Stimulated activated CD4-positive, alpha-beta T cell treated with anti-CD3 and anti-CD28 coated beads, Interleukin-12 subunit alpha, Interleukin-12 subunit beta, amount 100 ng/mL, for 4 hours (primary cell): Measurements from ENCODE around the gene CNTRL.
A peak's percentile ranks its signal among the peaks of the same experiment; 100 is the strongest.
"Not testable (repeated sequence)": the region's sequence is repeated elsewhere in the genome, so short reads cannot be mapped to it uniquely, and the experiment has no call there.

ENCODE experiments used
- DNase-seq: peaks from one replicate; pipeline ENCODE4 v3.0.0-alpha.2; 2020

CNTRL gene

GRCh38 chr9:121074370-121075250, at the start of gene CNTRL:
Gene CNTRL (plus strand): TSS chr9:121074955. CDS start chr9:121088327, 13,372 bp downstream.
- DNase-seq, result peak; percentile 87

DNA sequence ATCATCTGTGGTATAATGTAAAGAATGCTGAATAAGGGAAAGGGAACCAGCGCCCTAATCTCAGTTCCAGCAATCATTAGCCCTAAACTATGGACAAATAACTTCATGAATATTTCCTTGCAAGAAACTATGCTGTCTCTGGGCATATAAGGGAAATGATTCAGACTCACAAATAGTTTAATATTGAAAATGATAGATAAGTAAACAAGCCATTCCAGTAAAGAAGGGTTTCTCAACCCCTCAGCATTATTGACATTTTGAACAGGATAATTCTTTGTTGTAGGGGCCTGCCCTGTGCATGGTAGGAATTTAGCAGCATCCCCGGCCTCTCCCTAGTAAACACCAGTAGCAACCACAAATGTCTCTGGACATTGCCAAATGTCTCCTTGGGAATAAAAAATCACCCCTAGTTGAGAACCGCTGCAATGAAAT, 48.5 kb upstream of the CNTRL start:
- DNase-seq, result no peak

DNA sequence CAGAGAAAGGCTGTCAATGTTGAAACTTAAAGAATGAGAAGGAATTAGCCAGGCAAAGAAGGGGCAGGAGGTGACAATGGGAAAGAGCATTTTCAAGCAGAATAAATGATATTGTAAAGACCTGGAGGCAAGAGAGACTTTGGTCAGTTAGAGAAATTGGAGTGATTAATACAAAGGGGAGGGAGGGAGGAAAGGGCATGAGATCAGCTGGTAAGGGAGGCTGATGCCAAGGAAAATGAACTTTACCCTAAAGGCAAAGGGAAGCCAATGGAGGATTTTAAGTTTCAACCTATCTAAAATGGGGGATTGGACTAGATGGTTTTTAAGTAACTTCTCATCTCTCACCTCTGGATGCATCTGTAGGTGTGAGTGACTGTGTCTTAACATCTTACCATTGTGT, 48.0 kb upstream of the CNTRL start:
- DNase-seq, result no peak

GRCh38 chr9:121028285-121028684, 46.5 kb upstream of the CNTRL start:
- DNase-seq, result not testable (repeated sequence)

- no peak for DNase-seq
Measured at GRCh38 chr9:121029469-121029868, 45.3 kb upstream of the CNTRL start.

GRCh38 chr9:121034529-121034928, 40.2 kb upstream of the CNTRL start:
- DNase-seq, result no peak

- not testable (repeated sequence) for DNase-seq
Measured at GRCh38 chr9:121035717-121036116, 39.0 kb upstream of the CNTRL start.

GRCh38 chr9:121038362-121038761, 36.4 kb upstream of the CNTRL start:
- no peak for DNase-seq

DNA sequence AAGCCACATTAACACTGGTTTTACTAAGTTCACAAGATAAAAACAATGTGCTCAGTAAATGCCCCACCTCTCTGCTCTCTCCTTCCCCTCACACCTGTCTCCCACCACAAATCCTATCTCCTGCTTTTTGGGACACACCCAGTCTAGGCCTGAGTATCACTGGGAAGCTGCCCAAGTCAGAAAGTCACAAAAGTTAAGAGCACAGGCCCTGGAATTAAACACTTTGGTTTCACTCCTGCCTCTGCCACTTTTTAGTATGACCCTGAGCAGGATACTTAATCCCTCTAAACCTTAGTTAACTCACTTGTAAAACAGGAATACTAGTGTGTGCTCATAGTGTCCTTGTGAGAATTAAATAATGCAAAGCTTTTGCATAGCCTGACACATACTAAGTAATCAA, 36.0 kb upstream of the CNTRL start:
- no peak for DNase-seq

- no peak for DNase-seq
Measured at GRCh38 chr9:121048175-121048574, 26.6 kb upstream of the CNTRL start.

DNA sequence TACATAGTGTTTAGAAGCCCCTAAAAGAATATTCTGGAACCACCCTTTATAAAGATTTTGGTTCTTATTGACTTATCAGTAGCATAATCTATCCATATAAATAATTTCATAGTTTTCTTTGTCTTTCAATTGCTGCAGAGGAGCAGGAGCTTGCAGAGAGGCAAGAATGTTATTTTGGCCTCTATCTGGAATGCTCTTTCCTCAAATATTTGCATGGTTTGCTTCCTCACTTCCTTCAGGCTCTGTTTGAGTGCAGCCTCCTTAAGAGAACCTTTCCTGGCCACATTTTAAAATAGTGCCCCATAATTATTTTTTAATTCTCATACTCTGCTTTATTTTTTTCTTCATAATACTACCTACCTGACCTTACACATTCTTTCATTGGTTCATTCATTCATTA, 26.1 kb upstream of the CNTRL start:
- no peak for DNase-seq

- no peak for DNase-seq
Measured at GRCh38 chr9:121050128-121050988, 24.4 kb upstream of the CNTRL start, which contains the start of gene C5. Gene C5 (minus strand): TSS chr9:121050275. CDS start chr9:121050246, 29 bp downstream.

DNA sequence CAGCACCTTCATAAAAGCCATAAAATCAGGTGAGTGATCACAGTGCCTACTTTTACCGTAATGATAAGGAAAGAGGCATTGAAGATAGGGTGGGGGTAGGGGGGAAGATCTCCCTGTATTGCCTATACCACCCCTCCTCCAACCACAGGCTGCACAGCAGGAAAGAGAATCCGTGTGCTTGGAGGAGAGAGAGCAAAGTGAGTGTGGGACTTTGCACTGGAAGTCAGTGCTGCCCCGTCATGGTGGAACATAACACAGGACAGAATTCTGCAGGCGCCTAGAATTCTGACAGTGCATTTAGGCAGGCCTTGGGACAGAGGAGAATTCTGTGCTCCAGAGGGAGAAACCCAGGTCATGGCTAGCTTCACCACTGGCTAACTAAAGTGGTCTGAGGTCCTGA, 21.2 kb upstream of the CNTRL start:
- no peak for DNase-seq

- DNase-seq, result no peak
Measured at GRCh38 chr9:121055642-121056143, 19.1 kb upstream of the CNTRL start.

GRCh38 chr9:121057821-121058220, 16.9 kb upstream of the CNTRL start:
- no peak for DNase-seq

GRCh38 chr9:121059513-121059912, 15.2 kb upstream of the CNTRL start:
- no peak for DNase-seq

- DNase-seq, result no peak
Measured at GRCh38 chr9:121059998-121060636, 14.6 kb upstream of the CNTRL start.

- no peak for DNase-seq
Measured at GRCh38 chr9:121066850-121067249, 7.9 kb upstream of the CNTRL start.

DNA sequence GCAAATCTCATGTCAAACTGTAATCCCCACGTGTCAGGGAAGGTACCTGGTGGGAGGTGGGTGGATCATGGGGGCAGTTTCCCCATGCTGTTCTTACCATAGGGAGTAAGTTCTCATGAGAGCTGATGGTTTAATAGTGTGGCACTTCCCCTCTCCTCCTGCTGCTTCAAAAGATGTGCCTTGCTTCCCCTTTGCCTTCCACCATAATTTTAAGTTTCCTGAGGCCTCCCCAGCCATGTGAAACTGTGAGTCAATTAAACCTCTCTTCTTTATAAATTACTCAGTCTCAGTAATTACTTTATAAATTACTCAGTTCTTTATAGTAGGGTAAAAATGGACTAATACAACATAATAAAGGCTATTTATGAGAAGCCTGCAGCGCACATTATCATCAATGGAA, 7.1 kb upstream of the CNTRL start:
- no peak for DNase-seq

DNA sequence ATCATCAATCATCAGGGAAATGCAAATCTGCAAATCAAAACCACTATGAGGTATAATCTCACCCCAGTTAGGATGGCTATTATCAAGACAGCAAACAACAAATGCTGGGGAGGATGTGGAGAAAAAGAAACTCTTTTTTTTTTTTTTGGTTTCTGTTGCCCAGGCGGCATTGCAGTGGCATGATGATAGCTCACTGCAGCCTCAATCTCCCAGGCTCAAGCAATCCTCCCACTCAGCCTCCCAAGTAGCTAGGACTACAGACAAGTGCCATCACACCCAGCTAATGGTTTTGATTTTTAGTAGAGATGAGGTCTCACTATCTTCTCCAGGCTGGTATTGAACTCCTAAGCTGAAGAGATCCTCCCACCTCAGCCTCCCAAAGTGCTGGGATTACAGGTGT, 5.4 kb upstream of the CNTRL start:
- no peak for DNase-seq

- DNase-seq, result no peak
Measured at GRCh38 chr9:121071370-121071755, 3.4 kb upstream of the CNTRL start.

DNA sequence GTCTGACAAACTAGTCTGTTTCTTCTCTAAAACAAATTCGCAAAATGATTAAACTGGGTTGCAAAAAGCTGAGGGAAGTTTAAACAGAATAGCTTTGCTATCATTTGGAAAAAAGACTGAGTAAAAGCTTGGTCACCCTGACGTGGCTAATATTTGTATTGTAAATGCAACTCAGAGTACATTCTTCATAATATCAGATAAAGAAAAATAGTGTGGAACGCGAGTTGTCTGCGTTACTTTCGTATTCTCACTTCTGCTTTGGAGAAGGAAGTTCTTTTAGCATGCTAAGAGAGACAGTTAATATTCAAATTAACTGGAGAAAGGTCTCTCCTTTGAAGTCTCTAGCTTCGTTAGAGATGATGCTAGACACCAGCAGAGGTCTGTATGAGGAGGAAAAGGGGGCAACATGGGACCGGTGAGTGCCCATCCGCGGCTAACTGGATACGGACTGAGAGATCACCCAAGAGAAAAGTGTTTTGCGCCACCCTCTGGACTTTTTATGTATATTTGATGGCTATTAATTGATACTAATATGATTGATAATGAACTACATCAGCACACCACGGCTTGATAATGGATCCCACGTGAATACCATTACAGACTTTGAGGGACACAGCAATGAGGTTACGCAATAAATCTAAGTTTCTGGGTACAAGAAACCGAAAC, 2.9 kb upstream of the CNTRL start:
- no peak for DNase-seq
